Endothelial cell of hepatic sinusoid (primary cell): Measurements from ENCODE around the gene RYR1.

Experiments
- in situ Hi-C: cut with HindIII; loops from 2 replicates; pipeline ENCODE4 v1.10.0; 2017; ENCODE audit warnings: low sequenced_read_pairs

RYR1 gene

DNA sequence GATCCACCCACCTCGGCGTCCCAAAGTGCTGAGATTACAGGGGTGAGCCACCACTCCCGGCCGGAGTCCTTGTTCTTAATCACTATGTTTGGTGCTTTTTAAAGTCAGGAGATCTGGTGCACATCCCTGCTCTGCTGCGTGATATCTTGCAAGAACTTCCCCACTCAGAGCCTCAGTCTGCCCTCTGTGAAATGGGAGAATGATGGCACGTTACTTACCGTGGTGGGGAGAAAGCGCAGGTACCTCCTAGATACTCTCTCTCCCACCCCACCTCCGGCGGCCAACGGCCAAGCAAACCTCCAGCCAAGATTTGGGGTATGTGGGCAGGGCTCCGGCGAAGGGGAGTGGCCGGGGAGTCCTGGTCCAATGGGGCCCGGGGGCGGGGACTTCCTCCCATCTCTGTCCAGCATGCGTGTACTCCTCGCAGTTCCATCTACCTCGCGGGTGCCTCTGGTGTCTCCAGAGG, at the start of gene RYR1:
TSS of gene RYR1 (plus strand) at position 424 of the 466 bp plus-strand sequence. CDS start 139 bp downstream, outside the sequence.
- in situ Hi-C loops, result no loop called here

DNA sequence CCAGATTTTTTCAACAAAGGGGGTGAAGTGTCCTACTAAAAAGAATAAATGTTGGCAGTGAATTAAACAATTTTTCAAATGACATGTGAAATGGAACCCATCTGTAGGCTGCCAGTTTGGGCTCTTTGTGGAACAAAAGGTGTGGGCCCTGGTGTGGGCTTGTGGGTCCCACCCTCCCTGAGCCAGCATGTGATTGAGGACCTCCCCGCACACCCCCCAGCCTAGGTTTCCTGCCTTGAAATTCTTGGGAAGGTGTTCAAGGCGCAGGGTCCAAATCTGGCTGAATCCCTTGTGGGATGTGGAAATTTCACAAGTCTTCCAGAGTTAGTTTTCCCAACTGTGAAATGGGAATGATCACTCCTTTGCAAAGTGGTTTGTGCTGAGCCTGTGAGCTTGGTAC, 49.7 kb upstream of the RYR1 start:
- in situ Hi-C loops, result no loop called here

DNA sequence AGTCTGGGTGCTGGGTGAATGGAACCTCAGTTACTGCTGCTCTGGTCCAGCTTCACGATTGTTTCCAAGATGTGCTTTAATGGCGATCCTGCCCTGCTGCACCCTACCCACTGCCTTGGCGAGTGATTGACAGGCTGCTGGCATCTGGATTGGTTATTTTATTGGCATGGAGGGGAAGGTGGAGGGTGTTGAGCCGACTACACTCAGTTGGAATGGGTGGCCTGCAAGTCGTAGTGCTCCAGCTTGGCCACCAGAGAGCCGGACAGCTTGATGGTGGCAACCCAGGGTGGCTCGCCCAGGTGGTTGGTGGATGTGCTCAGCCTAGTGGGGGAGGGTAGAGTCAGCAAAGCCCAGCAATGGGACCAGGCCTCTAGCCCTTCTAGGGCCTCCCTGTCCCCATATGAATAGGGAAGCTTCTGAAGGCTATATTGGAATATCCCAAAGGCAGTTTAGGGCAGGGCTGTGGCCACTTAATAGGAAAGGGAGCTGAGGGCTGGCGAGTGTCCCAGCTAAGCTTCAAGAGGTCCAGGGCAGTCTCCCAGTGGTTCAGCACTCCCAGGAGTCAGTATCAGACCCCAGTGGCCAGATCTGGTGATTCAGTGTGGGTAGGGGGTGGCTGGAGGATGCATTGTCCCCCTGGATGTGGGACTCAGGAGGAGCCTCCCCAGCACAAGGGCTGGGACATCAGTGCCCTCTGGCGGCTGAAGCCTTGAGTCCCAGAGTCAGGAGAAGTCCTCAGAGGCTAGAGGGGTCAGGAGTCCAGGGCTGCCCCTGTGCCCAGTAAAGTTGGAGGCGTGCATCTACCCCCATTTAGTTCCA, 49.1 kb upstream of the RYR1 start:
- in situ Hi-C loops, result no loop called here

DNA sequence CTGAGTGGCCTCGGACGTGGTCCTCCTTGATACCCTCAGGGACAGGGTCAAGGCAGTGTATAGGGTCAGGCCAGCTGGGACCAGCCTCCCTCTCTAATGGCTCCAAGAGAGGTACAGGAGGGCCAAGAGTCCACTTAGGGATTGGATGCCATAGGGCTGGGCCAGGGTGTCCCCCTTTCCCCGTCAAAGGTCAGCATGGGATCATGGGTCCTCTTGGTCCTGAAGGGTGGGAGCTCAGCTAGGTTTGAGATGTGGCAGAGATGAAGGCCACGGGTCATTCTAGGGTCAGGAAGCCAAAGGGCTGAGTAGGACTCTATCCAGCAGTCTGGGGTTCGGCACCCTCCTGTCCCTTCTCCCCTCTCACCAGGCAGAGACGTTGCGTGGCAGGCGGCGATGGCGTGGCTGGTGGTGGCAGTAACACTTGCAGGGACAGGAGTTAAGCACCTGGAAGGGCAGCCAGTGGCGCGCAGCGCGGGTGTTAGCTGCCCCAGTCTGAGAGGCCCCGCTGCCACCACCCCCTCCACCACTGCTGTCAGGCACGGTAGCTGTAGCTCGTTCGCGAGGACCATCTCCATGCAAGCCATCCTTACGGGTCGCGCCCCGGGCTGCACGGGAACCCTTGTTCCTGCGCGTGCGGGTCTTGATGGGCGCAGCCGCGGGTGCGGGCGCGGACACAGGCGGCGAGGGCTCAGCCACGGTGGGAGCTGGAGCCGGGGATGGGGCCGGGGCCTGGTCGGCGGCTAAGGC, 48.3 kb upstream of the RYR1 start:
- in situ Hi-C loops, result no loop called here

DNA sequence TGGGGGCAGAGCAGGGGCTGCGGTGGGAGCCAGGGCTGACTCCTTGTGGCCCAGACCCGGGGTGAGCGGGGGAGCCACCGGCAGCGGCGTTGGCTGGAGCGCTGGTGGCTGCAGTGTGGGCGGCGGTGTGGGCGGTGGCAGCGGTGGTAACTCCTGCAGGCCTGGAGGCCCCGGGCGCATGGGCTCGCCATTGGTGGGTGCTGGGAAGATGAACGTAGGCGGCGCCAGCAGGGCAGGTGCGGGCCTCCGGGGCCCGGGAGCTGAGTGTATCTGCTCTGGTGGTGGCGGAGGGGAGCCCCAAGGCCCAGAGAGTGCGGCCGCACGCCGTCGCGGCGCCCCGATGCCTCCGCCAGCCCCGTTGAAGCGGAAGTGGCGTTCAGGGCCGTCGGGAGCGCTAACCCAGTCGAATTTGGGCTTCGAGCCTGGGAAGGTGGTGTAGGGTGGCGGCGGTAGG, 47.7 kb upstream of the RYR1 start:
- in situ Hi-C loops, result no loop called here

DNA sequence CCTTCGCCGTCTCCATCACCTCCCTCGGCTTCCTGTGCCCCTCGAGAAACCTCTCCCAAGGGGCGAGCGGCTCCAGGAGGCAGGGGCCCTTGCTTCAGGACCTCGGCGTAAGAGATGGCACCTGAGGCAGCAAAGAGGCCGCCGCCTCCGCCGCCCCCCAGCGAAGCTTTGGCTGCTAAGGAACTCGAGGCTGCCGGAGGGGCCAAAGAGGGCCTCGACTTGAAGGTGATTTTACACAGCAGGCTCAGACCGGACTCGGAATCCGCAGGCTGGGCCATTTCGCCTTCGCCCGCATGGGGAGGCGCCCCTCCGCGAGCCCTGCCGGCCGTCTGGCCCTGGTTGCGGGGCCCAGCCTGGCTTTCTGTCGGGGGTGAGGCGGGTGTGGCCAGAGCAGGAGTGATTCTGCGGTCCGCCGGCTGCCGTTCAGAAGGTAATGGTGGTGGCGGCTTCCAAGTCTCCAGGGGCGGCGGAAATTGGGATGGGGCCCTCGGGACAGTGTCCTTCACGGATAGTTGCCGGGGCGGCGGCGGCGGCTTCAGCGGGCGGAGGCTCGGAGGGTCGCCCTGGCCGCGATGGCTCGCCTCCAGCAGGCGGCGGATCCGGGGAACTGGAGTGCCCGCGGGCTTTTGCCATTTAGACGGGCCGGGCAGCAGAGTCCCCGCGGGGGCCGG, 47.1 kb upstream of the RYR1 start:
- in situ Hi-C loops, result no loop called here

DNA sequence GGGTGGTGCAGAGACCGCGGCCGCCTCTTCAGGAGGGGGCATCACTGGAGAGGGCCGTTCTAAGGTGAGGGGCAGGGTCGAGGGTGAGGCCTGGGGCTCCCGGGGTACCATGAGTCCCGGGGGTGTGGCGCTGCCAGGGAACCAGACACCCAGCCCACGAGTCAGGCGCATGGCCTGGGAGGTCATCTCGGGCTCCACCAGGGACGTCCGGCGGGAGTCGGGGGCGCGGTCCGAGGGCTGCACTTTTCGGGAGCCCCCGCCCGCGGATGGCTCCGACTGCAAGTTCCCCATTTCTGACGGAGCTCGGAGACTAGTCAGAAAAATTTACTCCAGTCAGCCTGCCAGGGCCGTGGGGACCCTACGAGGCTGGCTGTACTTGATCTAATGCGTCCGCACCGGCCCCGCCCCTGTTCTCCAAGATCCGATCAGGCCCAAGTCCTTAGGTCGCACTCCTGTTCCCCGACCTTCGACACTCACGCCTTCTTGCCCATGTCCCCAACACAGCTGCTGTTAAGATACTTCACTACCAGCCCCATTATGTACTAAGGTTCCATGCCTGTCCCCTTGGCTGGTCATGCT, 46.4 kb upstream of the RYR1 start:
- in situ Hi-C loops, result no loop called here

DNA sequence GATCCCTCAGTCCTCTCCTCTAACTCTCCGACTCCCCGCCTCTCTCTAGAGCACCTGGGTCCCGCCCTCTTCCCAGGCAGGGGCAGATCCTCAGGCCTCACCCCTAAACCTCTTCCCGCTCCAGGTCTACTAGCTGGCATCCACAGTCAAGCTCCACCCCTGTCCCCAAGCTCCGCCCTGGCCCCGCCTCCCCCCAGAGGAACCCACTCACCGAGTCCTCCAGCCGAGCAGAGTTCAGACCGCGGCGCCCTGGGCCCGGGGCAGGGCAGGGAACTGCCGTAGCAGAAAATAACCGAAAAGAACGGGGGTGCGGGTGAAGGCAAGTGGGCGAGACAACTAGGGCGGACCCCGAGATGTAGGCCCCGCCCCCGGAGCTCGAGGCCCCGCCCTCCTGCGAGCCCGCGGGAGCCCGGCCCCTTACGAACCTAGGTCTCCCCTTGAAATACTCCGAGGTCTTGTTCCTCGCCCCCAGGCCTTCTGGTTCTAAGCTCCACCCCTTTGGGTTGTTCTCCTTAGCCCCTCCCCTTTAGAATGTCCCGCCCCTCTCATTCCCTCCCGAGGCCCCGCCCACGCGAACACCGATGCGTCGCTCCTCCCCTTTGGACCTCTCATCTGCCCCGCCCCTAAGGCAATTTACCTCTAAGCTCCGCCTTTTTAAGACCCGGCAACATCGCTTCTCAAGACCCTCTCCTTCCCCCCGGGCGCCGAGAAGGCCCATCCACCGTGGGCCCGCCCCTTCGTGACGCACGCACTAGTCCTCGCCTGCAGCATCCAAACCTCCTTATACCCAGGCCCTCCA, 45.7 kb upstream of the RYR1 start, which contains the start of gene GGN:
TSS of gene GGN (minus strand) at position 485 of the 799 bp plus-strand sequence. CDS start 773 bp downstream, outside the sequence.
- in situ Hi-C loops, result no loop called here

DNA sequence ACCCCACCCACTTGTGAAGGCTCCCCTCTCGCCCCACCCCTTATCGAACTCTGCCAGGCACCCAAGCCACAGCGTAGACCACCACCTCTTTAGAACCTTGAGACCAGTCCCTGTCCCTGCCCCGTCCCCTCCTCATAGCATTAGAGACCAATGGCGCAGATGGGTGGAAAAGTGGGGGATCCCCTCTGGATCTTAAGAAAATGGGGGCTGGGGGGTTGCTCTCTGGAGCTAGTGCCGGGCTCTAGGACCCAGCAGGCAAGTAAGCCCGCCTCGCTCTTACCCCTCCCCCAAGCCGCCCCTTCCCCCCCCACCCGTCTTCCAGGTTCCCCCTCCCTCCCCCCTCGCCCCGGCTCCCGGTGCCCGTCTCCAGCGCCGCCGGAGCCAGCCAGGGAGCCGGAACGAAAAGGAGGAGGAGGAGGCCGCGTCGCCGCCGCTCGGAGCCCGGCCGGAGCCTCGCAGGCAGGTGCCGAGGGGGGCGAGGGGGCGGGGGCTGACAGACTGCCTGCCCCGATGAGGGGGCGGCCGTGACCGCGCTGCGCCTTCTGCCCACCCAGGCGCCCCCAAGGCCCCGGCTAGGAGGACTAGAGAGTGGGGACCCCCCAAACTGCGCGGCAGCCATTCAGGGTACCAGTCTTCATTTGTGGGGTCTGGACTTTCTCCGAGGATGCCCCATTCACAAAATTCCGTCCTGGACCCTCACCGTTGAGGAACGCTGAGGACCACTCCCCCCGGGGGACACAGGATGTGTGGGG, 45.0 kb upstream of the RYR1 start, which contains the start of gene SPRED3:
TSS of gene SPRED3 (plus strand) at position 349 of the 752 bp plus-strand sequence. CDS start 1,606 bp downstream, outside the sequence.
- in situ Hi-C loops, result no loop called here

DNA sequence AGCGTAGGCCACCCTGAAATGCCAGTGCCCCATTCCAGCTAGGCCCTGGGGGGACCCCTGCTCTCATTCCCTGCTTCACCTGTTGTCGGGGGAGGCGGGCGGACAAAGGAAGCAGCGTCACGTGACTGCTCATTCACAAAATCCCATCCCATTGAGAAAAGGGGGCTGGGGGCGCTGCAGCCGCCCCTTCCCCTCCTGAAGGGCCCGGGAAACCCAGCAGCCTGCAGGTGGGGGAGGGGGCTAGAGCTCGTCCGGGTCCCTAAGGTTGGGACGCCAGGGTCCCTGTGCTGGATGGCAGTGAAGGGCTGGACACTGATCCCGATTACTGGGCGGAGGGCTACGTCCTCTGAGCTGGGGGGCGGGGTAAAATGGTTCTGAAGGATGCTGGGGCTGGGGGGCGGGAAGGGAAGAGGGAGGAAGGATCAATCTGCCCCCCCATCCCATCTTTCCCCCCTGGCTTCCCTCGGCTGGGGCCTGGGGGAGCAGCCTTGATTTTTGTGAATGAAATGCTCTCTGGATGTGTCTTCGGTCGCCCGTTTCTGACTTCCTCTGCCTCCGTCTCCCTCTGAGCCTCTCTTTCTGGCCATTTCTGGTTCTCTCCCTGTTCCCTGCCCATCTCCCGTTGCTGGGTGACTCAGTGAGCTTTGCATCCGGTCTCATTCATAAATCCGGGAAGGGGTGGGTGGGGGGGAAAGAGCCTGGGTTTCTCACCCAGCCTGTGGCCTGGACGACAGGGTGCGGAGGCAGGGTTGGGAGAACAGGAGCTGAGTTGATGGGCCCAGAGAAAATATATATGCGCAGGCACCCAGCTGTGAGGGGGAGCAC, 44.2 kb upstream of the RYR1 start:
- in situ Hi-C loops, result no loop called here

DNA sequence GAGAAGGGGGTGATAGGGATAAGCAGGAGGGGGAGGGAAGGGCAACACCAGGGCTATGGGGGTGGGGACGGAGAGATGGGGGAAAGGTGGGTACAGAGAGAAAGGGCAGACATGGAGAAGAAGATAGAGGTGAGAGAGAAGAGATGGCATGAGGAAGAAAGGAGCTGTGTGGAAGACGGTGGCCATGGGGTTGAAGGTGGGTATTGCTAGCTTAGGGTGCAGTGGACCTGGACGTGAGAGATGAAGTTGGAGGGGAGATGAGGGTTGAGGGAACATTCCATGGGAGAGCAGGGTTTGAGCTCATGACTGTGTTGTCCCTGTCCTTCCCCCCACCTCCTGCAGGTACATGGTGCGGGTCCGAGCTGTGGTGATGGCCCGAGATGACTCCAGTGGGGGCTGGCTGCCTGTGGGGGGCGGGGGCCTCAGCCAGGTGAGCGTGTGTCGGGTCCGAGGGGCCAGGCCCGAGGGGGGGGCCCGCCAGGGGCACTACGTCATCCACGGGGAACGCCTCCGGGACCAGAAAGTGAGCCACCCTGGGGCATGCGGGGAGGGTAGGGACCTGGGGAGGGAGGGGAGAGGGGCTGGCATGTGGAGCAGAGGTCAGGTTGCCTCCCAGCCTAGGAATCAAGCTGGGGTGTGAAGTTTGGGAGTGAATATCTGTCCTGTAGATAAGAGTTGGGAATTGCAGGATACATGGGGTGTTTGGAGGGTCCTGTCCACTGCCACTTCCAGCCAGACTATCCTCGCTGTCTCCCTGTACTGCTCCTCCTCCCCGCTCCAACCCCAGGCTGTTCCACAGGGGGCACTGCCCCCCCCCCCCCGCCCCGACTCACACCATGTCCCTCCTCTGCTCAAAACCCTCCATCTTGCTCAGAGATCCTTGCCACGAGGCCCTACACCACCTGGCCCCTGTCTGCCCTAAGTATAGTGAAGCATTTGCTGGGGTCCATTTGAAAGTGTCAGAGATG, 43.2 kb upstream of the RYR1 start:
- in situ Hi-C loops, result no loop called here

DNA sequence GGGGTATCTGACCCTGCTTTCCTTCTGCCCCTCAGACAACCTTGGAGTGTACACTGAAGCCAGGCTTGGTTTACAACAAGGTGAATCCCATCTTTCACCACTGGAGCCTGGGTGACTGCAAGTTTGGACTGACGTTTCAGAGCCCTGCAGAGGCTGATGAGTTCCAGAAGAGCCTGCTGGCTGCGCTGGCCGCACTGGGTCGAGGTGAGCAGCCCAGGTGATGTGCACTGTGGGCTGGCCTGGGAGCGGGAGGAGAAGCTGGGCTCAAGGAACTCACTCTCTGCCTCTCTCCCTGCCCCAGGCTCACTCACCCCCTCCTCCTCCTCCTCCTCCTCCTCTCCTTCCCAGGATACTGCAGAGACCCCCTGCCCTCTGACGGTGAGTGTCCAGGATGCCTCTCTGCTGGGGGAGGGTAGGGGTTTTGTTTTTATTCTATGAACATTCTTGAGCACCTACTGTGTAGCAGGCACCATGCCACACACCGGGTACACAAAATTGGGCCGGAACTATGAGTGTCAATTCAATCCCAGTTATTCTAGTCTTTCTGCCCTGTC, 41.5 kb upstream of the RYR1 start:
- in situ Hi-C loops, result no loop called here

DNA sequence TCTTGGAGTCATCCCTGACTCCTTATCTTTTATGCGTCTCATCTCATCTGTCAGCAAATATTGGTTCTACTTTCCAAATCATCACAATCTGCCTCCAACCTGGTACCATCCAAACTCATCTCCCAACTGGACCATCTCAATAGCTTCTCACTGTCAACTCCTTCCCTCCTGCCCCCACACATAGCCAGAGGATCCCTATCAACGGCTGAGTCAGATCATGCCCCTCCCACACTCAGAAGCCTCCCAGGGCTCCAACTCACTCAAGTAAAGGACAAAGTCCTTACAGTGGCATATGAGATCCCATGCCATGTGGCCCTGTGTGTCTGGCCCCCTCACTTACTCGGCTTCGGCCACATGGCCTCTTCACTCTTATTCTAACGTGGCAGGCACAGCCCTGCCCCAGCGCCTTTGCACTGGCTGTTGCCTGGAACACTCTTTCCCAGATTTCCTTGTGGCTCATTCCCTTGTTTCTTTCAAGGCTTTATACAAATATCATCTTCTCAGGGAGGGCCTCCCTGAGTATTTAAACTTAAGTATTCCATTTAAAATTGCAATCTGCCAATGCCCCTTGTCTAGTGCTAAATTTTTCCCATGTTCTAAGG, 40.7 kb upstream of the RYR1 start:
- in situ Hi-C loops, result no loop called here

DNA sequence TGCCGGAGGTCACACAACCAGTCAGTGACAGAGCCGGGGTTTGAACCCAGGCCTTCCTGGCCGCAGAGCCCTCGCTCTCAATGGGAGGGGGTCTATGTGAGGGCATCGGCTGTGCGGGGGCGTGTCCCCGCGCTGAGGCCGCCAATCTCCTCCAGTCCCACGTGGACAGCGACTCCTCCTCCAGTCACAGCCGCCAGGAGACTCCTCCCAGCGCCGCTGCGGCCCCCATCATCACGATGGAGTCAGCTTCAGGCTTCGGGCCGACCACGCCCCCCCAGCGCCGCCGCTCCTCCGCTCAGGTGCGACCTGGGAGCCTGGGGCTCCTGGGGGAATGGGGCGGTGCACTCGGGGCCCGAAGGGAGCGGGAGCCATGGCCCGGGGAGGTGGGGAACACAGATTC, 39.0 kb upstream of the RYR1 start:
- in situ Hi-C loops, result no loop called here

DNA sequence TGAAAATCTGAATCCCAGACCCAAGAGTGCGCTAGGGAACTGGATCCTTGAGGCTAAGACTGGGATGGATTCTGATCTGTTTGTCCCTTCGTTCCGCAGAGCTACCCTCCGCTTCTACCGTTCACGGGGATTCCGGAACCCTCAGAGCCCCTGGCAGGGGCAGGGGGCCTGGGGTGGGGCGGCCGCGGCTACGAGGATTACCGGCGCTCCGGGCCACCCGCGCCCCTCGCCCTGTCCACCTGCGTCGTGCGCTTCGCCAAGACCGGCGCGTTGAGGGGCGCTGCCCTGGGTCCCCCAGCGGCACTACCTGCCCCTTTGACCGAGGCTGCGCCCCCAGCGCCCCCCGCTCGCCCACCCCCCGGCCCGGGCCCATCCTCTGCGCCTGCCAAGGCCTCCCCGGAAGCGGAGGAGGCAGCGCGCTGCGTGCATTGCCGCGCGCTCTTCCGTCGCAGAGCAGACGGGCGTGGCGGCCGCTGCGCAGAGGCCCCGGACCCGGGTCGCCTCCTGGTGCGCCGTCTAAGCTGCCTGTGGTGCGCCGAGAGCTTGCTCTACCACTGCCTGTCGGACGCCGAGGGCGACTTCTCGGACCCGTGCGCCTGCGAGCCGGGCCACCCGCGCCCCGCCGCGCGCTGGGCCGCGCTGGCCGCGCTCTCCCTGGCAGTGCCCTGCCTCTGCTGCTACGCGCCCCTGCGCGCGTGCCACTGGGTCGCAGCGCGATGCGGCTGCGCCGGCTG, 37.9 kb upstream of the RYR1 start:
- in situ Hi-C loops, result no loop called here

DNA sequence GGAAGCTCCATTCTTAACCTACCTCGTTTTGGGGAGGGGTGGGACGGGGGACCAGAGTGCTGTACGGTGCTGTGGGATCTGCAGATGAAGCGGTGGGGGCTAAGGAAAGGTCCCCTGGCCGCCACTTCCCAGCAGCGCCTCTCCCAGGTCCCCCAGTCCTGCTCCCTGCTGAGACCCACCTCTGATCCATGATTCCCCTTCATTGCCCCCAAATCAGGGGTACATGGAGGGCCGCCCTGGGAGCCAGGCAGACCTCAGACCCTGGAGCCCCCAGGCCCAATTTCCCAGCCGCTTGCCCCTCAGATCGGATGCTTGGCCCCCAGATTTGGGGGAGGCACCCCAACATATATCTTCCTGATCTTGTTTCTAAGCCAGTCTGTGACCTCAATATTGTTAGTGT, 34.4 kb upstream of the RYR1 start:
- in situ Hi-C loops, result no loop called here
